Esophagus squamous epithelium (tissue), 5 donors: ENCODE measurements around the gene CEP350. TPM values are rescaled to one million over a fixed set of nuclear protein-coding genes. Genes with fewer than 3 reads are reported as not detected.

Experiments used
- DNase-seq: peaks from one replicate; lab custom pipeline; 2025; lab: John Stamatoyannopoulos, UW
- H3K27ac ChIP-seq, 4 donors: fragments of 200-600 bp; sonication (generic); one replicate each; pipeline ENCODE4 v1.5.1; 2016 to 2019; ENCODE audit warnings: mild to moderate bottlenecking in 1 of 4
- H3K27me3 ChIP-seq, 4 donors: fragments of 200-600 bp; sonication (generic); 1 replicate in 3 of 4; 2 replicates in 1 of 4; pipeline versions ENCODE4 v1.5.1 to v1.6.0; 2017 to 2021; ENCODE audit warnings: antibody characterized with exemption in 1 of 4
- H3K36me3 ChIP-seq, 3 donors: fragments of 200-600 bp; sonication (generic); one replicate each; pipeline ENCODE4 v1.5.1; 2016 to 2019
- H3K4me1 ChIP-seq, 3 donors: fragments of 200-600 bp; sonication (generic); one replicate each; pipeline ENCODE4 v1.5.1; 2017 to 2019
- H3K4me3 ChIP-seq, 4 donors: fragments of 200-600 bp; sonication (generic); 1 replicate in 3 of 4; 2 replicates in 1 of 4; pipeline ENCODE4 v1.5.1; 2016 to 2019; ENCODE audit warnings: mild to moderate bottlenecking in 2 of 4, moderate library complexity in 1 of 4
- H3K9me3 ChIP-seq, 3 donors: fragments of 200-600 bp; sonication (generic); one replicate each; pipeline ENCODE4 v1.5.1; 2016 to 2019
- POLR2A ChIP-seq, 4 donors: fragments of 450-650 bp; IDR thresholded peaks; one replicate each; pipeline ENCODE4 v1.6.1; 2017; ENCODE audit warnings: antibody characterized with exemption in 4 of 4, mild to moderate bottlenecking in 4 of 4, moderate library complexity in 3 of 4
- WGBS, 2 donors: methylation state at CpG; one replicate each; pipeline ENCODE4 v1.1.5; 2018; 5-methylcytosine and 5-hydroxymethylcytosine counted together
- intact Hi-C: fragments of 100-400 bp; cut with DNase I; formaldehyde crosslinking; loops from one replicate; pipeline ENCODE4 v1.15.0; 2022
- total RNA-seq, 4 donors: library from RNA; depleted of rRNA; stranded (reverse); fragments of >200 nt; gene quantifications; one replicate each; pipeline ENCODE4 v1.1.0, GENCODE V29; 2016
- TF ChIP-seq, protein P1 (sequence below), 6 experiments: fragments of 450-650 bp in 4 of 6; fragments of 200-600 bp in 2 of 6; sonication (generic) in 2 of 6; IDR thresholded peaks; one replicate each; pipeline ENCODE4 v1.5.1; 2016 to 2019; ENCODE audit warnings: antibody characterized with exemption in 6 of 6, mild to moderate bottlenecking in 4 of 6, moderate library complexity in 4 of 6
- donor health status: DM: yes; HTN: yes; CAD: no.

The CEP350 gene
- total RNA-seq, 4 donors from 2014 or later: 31.1 to 66.9 (median 45.2) TPM

DNA sequence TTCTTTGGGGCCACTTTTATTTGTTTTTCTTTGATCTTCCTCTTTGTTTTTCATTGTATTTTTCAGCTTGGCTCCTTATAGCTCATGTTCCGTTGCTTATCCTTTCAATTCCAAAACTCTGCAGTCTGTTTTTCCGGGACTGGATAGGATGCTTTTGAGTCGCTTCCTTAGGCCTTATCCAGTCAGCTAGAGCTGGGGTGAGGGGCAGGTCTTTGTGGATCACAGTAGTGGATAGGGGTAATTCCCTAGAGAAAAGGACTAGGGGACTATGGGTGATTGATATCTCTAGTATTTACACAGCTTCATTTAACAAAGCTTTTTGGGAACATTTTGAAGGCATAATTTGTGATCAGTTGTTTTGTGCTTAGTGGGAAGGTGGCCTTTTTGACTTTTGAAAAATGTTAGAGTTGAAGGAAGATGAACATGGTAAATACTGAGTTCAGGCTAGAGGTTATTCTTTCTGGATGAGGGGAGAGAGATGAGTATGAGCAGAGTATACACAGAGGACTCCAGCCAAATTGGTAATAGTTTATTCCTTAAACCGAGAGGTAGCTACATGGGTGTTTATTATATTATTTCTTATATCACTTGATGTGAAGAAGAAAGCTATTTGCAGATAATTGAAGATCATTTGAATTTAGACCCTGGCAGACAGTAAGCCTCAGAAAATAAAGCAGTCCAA, 22.5 kb downstream of the CEP350 start:
- TF ChIP-seq, protein P1, sequence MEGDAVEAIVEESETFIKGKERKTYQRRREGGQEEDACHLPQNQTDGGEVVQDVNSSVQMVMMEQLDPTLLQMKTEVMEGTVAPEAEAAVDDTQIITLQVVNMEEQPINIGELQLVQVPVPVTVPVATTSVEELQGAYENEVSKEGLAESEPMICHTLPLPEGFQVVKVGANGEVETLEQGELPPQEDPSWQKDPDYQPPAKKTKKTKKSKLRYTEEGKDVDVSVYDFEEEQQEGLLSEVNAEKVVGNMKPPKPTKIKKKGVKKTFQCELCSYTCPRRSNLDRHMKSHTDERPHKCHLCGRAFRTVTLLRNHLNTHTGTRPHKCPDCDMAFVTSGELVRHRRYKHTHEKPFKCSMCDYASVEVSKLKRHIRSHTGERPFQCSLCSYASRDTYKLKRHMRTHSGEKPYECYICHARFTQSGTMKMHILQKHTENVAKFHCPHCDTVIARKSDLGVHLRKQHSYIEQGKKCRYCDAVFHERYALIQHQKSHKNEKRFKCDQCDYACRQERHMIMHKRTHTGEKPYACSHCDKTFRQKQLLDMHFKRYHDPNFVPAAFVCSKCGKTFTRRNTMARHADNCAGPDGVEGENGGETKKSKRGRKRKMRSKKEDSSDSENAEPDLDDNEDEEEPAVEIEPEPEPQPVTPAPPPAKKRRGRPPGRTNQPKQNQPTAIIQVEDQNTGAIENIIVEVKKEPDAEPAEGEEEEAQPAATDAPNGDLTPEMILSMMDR (IDR thresholded peaks at IDR 0.05): no peak
- TF ChIP-seq POLR2A (IDR thresholded peaks at IDR 0.05): no peak
- Histone ChIP-seq H3K4me3 (no peak overlapping the region), H3K27ac (no peak overlapping the region), H3K27me3 (no peaks in the 10 kb centered on the region), H3K9me3 (no peaks in the 10 kb centered on the region), H3K4me1 (peaks cover 0 to 33% (median 0%) of the 10 kb centered on the region in 3 donors), H3K36me3 (peaks cover 0 to 8% (median 0%) of the 10 kb centered on the region in 3 donors)
- DNase-seq: no peak
- intact Hi-C loops: no loop called here
- WGBS, 2 donors: 82 to 84% methylated on average over 4 of the region's 4 CpGs

DNA sequence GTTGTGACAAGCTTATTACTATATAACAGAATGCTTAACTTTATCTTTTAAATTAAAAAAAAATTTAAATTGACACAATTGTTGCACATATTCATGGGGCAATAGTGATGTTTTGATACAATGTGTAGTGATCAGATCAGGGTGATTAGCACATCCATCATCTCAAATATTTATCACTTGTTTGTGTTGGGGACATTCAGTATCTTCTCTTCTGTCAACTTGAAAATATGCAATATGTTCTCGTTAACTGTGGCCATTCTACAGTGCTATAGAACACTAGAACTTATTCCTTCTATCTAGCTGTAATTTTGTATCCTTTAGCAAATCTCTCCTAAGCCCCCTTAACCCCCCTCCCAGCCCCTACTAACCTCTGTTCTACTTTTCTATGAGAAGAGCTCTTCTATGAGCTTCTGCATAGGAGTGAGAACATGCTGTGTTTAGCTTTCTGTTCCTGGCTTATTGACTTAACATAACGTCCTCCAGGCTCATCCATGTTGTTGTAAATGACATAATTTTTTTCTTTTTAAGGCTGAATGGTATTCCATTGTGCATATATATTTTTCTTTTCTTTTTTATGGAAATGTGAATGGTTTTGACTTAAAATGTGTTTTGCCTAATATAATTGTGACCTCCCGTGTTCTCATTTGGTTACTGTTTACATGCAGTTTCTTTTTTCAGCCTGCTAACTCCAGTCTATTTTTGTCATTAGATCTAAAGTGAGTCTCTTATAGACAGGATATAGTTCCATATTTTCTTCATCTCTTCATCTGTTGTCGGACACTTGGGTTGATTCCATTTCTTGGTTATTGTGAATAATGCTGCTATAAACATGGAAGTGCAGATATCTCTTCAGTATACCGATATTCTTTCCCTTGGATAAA, 23.8 kb downstream of the CEP350 start:
- H3K36me3 ChIP-seq: no peaks in the 10 kb centered on the region
- no peaks in the 10 kb centered on the region for H3K9me3 ChIP-seq
- intact Hi-C loops: no loop called here
- H3K27ac ChIP-seq: no peak overlapping the region
- H3K27me3 ChIP-seq: no peaks in the 10 kb centered on the region
- no peak overlapping the region for H3K4me3 ChIP-seq
- no peak for TF ChIP-seq POLR2A (IDR thresholded peaks at IDR 0.05)
- TF ChIP-seq, protein P1 (IDR thresholded peaks at IDR 0.05): no peak
- peaks cover 0 to 28% (median 0%) of the 10 kb centered on the region in 3 donors for H3K4me1 ChIP-seq
- DNase-seq: no peak
- WGBS, 2 donors: 74 to 77% methylated on average over 5 of the region's 5 CpGs

DNA sequence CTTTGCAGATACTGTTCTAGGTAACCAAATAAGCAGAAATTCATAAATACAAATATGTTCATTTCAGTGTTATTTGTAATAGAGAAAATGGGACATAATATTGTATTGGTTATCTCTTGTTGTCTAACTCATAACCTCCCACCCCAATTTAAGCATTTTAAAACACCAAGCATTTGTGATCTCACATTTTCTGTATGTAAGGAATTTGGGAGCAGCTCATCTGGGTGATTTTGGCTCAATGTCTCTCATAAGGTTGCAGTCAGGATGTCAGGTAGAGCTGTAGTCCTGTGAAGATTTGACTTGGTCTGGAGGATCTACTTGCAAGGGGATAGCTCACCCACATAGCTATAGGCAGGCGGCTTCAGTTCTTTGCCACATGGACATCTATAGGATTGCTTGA, 29.5 kb downstream of the CEP350 start:
- no peak for TF ChIP-seq POLR2A (IDR thresholded peaks at IDR 0.05)
- TF ChIP-seq, protein P1 (IDR thresholded peaks at IDR 0.05): no peak
- intact Hi-C loops: no loop called here
- no peaks in the 10 kb centered on the region for H3K4me1 ChIP-seq
- H3K27me3 ChIP-seq: no peaks in the 10 kb centered on the region
- H3K36me3 ChIP-seq: peaks cover 0 to 18% (median 0%) of the 10 kb centered on the region in 3 donors
- H3K27ac ChIP-seq: no peak overlapping the region
- no peaks in the 10 kb centered on the region for H3K9me3 ChIP-seq
- 83 to 100% methylated on average over 1 of the region's 1 CpG for WGBS, 2 donors
- DNase-seq: no peak
- H3K4me3 ChIP-seq: no peak overlapping the region

DNA sequence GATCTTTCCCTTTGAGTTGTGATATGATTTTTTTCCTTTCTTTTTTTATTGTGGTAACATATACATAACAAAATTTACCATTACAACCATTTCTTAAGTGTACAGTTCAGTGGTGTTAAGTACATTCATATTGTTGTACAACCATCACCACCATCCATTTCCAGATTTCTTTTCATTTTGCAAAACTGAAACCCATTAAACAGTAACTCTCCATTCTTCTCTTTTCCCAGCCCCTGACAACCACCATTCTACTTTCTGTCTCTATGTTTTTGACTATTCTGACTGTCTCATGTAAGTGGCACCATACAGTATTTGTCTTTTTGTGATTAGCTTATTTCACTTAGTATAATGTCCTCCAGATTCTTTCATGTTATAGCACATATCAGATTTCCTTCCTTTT, 30.3 kb downstream of the CEP350 start:
- Histone ChIP-seq H3K4me1 (no peaks in the 10 kb centered on the region), H3K36me3 (peaks cover 0 to 24% (median 0%) of the 10 kb centered on the region in 3 donors), H3K9me3 (no peaks in the 10 kb centered on the region), H3K4me3 (no peak overlapping the region), H3K27ac (no peak overlapping the region), H3K27me3 (no peaks in the 10 kb centered on the region)
- intact Hi-C loops: no loop called here
- DNase-seq: no peak
- TF ChIP-seq, protein P1 (IDR thresholded peaks at IDR 0.05): no peak
- no peak for TF ChIP-seq POLR2A (IDR thresholded peaks at IDR 0.05)

DNA sequence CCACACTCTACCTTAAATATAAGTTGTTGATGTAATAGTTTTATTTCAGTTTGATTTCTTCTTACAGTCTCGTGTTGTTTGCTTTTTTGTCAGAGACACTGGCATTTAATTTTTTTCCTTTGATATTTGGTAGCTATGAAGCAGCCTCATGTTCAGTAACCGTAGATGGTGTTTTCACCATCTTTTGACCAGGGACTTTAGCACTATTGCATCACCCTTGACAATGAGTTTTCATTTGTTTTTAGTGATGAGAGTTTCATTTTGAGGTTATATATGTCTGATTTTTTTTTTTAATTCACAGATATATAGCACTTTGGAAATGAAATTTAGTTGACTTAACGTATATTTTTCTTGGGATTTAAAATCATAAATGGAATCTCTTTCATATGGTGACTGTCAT, 36.2 kb downstream of the CEP350 start:
- no peak overlapping the region for H3K27ac ChIP-seq
- WGBS, 2 donors: 85 to 86% methylated on average over 3 of the region's 3 CpGs
- no peaks in the 10 kb centered on the region for H3K9me3 ChIP-seq
- TF ChIP-seq, protein P1 (IDR thresholded peaks at IDR 0.05): no peak
- no peak for TF ChIP-seq POLR2A (IDR thresholded peaks at IDR 0.05)
- peaks cover 0 to 70% (median 0%) of the 10 kb centered on the region in 3 donors for H3K36me3 ChIP-seq
- no peaks in the 10 kb centered on the region for H3K4me1 ChIP-seq
- no peaks in the 10 kb centered on the region for H3K27me3 ChIP-seq
- no peak overlapping the region for H3K4me3 ChIP-seq
- DNase-seq: no peak
- intact Hi-C loops: no loop called here
